ENCODE results near the gene ATP13A3.

The ATP13A3 gene

DNA sequence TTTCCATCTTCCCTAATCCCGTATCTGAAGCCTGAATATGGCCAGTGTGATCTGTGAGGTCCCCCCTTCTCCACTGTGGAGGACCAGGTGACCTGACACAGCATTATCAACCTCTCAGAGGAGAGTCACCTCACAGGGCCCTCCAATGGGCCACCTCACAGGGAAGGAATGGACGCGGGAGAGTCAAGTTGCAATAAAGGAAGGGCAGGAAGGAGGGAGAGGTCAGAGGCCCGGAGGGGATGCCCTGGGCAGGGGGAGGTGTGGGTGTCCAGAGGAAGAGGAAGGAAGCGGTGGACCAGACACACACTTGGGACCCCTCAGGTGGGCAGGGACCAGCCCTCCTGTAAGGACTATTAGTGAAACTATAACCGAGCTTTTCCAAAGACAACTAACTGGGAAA, 102.6 kb downstream of the ATP13A3 start:
- Histone ChIP-seq H3K4me1 (ENCODE audit: control insufficient read depth, insufficient read depth, low read length) (peaks cover 7% of the 10 kb centered on the region), H3K9me3 (ENCODE audit: control insufficient read depth, insufficient read depth, low read length) (no peaks in the 10 kb centered on the region), H3K36me3 (ENCODE audit: control insufficient read depth, insufficient read depth, low read length) (no peaks in the 10 kb centered on the region), H3K27me3 (ENCODE audit: control insufficient read depth, insufficient read depth, low read length) (no peaks in the 10 kb centered on the region), H3K4me3 (ENCODE audit: low read length) (no peak overlapping the region), H3K27ac (ENCODE audit: low read length) (no peak overlapping the region)
- no peak for DNase-seq (ENCODE audit: low read depth, low spot score)
- no CpG with 5 or more reads among the region's 6 CpGs for WGBS (ENCODE audit: insufficient coverage, insufficient read length)

DNA sequence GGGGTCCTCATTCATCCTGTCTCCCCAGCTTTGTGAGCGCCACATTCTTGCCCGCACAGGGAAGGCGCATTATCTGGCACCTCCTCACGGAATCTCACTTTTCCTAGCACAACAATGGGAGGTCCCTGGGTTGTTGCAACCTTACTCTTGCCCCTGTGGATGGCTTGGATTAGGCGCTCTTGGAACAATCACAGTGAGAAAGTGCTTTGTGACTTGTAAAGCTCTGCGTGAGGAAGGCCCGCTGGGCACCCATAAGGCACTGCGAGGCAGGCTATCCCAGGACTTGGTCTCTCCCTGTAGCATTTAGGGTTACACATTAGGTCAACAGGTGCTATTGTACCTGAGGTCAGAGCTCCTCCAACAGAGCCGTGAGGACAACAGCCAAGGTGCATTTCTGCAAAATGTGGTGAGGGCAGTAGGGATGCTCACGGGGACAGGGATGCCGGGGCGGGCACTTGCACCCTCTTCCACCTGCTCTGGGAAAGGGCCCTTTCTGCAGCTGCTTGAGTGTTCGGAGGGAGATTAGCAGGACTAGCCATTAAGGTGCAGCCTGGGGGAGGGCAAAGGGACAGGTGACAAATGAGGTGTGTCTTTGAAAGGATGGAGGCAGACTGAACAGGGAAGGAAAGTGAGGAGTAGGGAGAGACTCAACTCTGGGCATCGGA, 103.4 kb downstream of the ATP13A3 start:
- Histone ChIP-seq H3K9me3 (ENCODE audit: control insufficient read depth, insufficient read depth, low read length) (no peaks in the 10 kb centered on the region), H3K27ac (ENCODE audit: low read length) (no peak overlapping the region), H3K4me1 (ENCODE audit: control insufficient read depth, insufficient read depth, low read length) (peaks cover 7% of the 10 kb centered on the region), H3K27me3 (ENCODE audit: control insufficient read depth, insufficient read depth, low read length) (no peaks in the 10 kb centered on the region), H3K36me3 (ENCODE audit: control insufficient read depth, insufficient read depth, low read length) (no peaks in the 10 kb centered on the region), H3K4me3 (ENCODE audit: low read length) (no peak overlapping the region)
- no CpG with 5 or more reads among the region's 14 CpGs for WGBS (ENCODE audit: insufficient coverage, insufficient read length)
- DNase-seq (ENCODE audit: low read depth, low spot score), result no peak

DNA sequence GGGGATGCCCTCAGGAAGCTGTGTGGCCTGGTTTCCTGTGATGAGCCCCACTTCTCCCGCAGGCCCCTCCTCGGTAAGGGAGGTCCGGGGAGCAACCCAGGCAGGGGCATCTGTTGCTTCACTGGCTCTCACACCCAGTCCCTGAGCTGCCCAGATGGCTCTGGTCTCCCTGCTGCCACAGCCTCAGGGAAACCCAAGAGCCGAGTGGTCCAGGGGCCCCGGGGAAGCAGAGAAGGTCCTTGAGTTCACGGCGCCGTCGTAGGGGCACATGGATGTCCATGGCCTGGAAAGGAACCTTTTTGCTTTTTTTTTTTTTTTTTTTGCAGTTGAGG, 103.9 kb downstream of the ATP13A3 start:
- Histone ChIP-seq H3K9me3 (ENCODE audit: control insufficient read depth, insufficient read depth, low read length) (no peaks in the 10 kb centered on the region), H3K4me1 (ENCODE audit: control insufficient read depth, insufficient read depth, low read length) (peaks cover 7% of the 10 kb centered on the region), H3K27ac (ENCODE audit: low read length) (no peak overlapping the region), H3K36me3 (ENCODE audit: control insufficient read depth, insufficient read depth, low read length) (no peaks in the 10 kb centered on the region), H3K4me3 (ENCODE audit: low read length) (no peak overlapping the region), H3K27me3 (ENCODE audit: control insufficient read depth, insufficient read depth, low read length) (no peaks in the 10 kb centered on the region)
- no peak for DNase-seq (ENCODE audit: low read depth, low spot score)
- no CpG with 5 or more reads among the region's 9 CpGs for WGBS (ENCODE audit: insufficient coverage, insufficient read length)

DNA sequence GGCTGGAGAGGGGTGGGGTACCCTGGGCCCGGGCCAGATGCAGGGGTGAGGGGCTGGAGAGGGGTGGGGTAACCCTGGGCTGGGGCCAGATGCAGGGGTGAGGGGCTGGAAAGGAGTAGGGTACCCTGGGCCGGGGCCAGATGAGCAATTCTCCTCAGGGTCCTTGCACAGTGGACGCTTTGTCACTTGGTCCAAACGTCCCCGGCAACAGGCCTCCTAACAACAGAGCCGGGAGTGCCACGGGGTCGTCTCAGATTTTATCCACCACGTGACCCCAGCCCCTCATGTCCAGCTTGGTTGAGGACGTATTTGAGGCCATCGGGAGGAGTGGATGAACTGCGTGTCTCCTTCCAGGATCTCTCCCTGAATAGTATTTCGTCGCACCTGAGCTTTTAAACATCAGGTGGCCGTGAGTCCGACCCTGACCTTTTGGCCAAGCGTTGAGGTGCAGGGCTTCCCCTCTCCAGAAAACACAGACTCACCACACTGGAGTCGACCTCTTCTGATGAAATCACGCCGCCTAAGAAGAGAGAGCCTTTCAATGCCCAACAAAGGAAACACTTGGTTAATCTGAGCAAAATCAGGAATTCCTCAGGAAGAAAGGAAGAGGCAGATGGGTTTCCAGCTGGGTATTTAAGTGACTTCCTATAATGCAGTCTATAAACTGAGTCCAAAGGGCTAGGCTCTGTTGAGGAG, 104.5 kb downstream of the ATP13A3 start:
- H3K27ac ChIP-seq (ENCODE audit: low read length), result no peak overlapping the region
- H3K9me3 ChIP-seq (ENCODE audit: control insufficient read depth, insufficient read depth, low read length), result no peaks in the 10 kb centered on the region
- no peak overlapping the region for H3K4me3 ChIP-seq (ENCODE audit: low read length)
- H3K36me3 ChIP-seq (ENCODE audit: control insufficient read depth, insufficient read depth, low read length), result no peaks in the 10 kb centered on the region
- DNase-seq (ENCODE audit: low read depth, low spot score), result no peak
- no peaks in the 10 kb centered on the region for H3K27me3 ChIP-seq (ENCODE audit: control insufficient read depth, insufficient read depth, low read length)
- no CpG with 5 or more reads among the region's 20 CpGs for WGBS (ENCODE audit: insufficient coverage, insufficient read length)
- H3K4me1 ChIP-seq (ENCODE audit: control insufficient read depth, insufficient read depth, low read length), result peaks cover 7% of the 10 kb centered on the region

DNA sequence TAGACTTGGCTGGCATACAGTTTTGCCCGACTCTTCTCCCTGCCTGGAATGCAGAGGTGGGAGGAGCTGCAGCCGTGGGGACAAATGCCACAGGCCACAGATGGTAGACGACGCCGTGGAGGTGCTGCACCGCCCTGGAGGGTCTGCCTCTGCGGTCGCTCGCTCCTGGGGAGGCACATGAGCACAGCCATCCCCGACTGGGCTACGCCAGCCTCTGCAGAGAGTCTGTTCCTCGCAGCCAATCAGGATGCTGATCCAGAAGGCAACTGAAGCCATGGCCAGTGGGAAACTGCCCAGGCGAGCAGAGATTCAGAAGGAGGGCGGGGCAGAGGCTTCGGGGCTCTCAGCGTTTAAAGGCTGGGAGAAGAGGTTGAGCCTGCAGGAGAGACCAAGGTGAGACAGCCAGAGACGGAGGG, 105.3 kb downstream of the ATP13A3 start:
- Histone ChIP-seq H3K4me3 (ENCODE audit: low read length) (no peak overlapping the region), H3K27ac (ENCODE audit: low read length) (no peak overlapping the region), H3K36me3 (ENCODE audit: control insufficient read depth, insufficient read depth, low read length) (no peaks in the 10 kb centered on the region), H3K9me3 (ENCODE audit: control insufficient read depth, insufficient read depth, low read length) (no peaks in the 10 kb centered on the region), H3K4me1 (ENCODE audit: control insufficient read depth, insufficient read depth, low read length) (peaks cover 7% of the 10 kb centered on the region), H3K27me3 (ENCODE audit: control insufficient read depth, insufficient read depth, low read length) (no peaks in the 10 kb centered on the region)
- WGBS (ENCODE audit: insufficient coverage, insufficient read length), result no CpG with 5 or more reads among the region's 17 CpGs
- DNase-seq (ENCODE audit: low read depth, low spot score), result no peak

DNA sequence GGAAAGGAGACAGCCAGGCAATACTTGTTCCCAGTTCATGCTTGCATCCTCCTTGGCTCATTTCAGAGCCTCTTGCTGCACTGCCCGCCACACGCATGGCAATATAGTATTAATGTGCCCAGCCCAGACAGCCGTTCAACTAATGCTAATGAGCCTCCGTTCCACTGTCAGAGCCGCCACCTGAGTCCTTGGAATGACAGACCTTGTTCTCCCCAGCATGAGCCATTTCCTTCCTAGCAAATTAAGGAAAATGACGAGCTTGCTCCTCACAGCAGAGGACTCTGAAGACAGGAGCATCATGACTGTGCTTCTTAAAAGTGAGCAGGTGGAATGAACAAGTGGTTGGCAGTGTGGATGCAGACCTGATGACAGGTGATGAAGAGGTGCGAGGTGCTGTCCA, 106.5 kb downstream of the ATP13A3 start:
- H3K9me3 ChIP-seq (ENCODE audit: control insufficient read depth, insufficient read depth, low read length), result no peaks in the 10 kb centered on the region
- DNase-seq (ENCODE audit: low read depth, low spot score), result no peak
- no peak overlapping the region for H3K27ac ChIP-seq (ENCODE audit: low read length)
- H3K4me3 ChIP-seq (ENCODE audit: low read length), result no peak overlapping the region
- WGBS (ENCODE audit: insufficient coverage, insufficient read length), result no CpG with 5 or more reads among the region's 7 CpGs
- H3K27me3 ChIP-seq (ENCODE audit: control insufficient read depth, insufficient read depth, low read length), result no peaks in the 10 kb centered on the region
- H3K4me1 ChIP-seq (ENCODE audit: control insufficient read depth, insufficient read depth, low read length), result peaks cover 7% of the 10 kb centered on the region
- no peaks in the 10 kb centered on the region for H3K36me3 ChIP-seq (ENCODE audit: control insufficient read depth, insufficient read depth, low read length)

DNA sequence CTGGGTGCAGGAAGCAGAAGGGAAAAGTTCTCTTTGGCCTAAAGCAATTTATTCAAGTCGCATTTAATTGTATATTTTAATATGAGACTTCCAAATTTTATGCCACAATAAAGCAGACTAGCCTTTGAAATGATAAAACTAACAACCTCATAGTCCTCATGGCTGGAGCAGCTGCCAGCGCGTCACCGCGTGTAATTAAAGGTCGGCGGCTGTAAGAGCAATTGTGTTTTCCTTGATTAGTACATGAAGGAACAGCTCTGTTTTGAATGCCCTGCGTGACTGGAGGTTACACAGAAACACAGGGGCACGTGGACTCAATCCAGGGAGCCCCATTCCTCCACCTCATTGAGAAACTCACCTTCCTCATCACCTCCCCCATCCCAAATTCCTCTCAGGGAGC, 107.2 kb downstream of the ATP13A3 start:
- H3K4me1 ChIP-seq (ENCODE audit: control insufficient read depth, insufficient read depth, low read length), result peaks cover 7% of the 10 kb centered on the region
- H3K4me3 ChIP-seq (ENCODE audit: low read length), result no peak overlapping the region
- WGBS (ENCODE audit: insufficient coverage, insufficient read length), result no CpG with 5 or more reads among the region's 9 CpGs
- no peaks in the 10 kb centered on the region for H3K27me3 ChIP-seq (ENCODE audit: control insufficient read depth, insufficient read depth, low read length)
- DNase-seq (ENCODE audit: low read depth, low spot score), result no peak
- H3K27ac ChIP-seq (ENCODE audit: low read length), result no peak overlapping the region
- H3K9me3 ChIP-seq (ENCODE audit: control insufficient read depth, insufficient read depth, low read length), result no peaks in the 10 kb centered on the region
- H3K36me3 ChIP-seq (ENCODE audit: control insufficient read depth, insufficient read depth, low read length), result no peaks in the 10 kb centered on the region

DNA sequence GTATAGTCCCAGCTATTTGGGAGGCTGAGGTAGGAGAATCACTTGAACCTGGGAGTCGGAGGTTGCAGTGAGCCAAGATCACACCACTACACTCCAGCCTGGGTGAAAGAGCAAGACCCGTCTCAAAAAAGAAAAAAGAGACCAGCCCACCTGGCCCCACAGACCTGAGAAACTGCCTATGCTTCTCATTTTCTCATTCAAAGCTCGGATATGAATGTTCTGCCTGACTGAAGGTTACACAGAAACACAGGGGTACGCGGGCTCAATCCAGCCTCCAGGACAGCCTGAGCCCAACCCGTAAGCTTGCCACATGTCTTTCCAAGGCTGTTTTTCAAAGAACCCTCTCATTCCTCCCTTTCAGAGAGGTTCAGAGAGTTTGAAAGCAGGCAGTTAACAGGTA, 107.6 kb downstream of the ATP13A3 start:
- peaks cover 7% of the 10 kb centered on the region for H3K4me1 ChIP-seq (ENCODE audit: control insufficient read depth, insufficient read depth, low read length)
- WGBS (ENCODE audit: insufficient coverage, insufficient read length), result no CpG with 5 or more reads among the region's 6 CpGs
- no peak overlapping the region for H3K4me3 ChIP-seq (ENCODE audit: low read length)
- DNase-seq (ENCODE audit: low read depth, low spot score), result no peak
- H3K27me3 ChIP-seq (ENCODE audit: control insufficient read depth, insufficient read depth, low read length), result no peaks in the 10 kb centered on the region
- no peaks in the 10 kb centered on the region for H3K9me3 ChIP-seq (ENCODE audit: control insufficient read depth, insufficient read depth, low read length)
- H3K27ac ChIP-seq (ENCODE audit: low read length), result no peak overlapping the region
- H3K36me3 ChIP-seq (ENCODE audit: control insufficient read depth, insufficient read depth, low read length), result no peaks in the 10 kb centered on the region

DNA sequence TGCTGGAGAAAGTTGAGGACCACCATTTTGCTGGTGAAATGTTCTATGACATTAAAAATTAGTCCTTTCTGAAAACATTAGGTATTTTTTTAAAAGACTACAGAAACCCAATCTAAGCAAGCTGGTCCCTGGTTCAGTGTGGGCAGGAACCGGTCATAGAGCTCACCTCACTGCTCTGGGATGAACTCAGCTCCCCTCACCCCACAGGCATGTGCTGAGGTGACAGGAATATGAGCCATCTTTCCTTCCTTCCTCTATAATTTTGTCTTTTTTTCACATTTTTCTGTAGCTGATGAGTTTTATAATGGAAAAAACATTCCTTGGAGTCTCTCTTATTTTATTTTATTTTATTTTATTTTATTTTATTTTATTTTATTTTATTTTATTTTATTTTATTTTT, 109.1 kb downstream of the ATP13A3 start:
- Histone ChIP-seq H3K9me3 (ENCODE audit: control insufficient read depth, insufficient read depth, low read length) (no peaks in the 10 kb centered on the region), H3K4me3 (ENCODE audit: low read length) (no peak overlapping the region), H3K27ac (ENCODE audit: low read length) (no peak overlapping the region), H3K4me1 (ENCODE audit: control insufficient read depth, insufficient read depth, low read length) (peaks cover 3% of the 10 kb centered on the region; the same call in 1 of the 2 replicates), H3K36me3 (ENCODE audit: control insufficient read depth, insufficient read depth, low read length) (no peaks in the 10 kb centered on the region), H3K27me3 (ENCODE audit: control insufficient read depth, insufficient read depth, low read length) (no peaks in the 10 kb centered on the region)
- WGBS (ENCODE audit: insufficient coverage, insufficient read length), result no CpG with 5 or more reads among the region's 1 CpG
- no peak for DNase-seq (ENCODE audit: low read depth, low spot score)

DNA sequence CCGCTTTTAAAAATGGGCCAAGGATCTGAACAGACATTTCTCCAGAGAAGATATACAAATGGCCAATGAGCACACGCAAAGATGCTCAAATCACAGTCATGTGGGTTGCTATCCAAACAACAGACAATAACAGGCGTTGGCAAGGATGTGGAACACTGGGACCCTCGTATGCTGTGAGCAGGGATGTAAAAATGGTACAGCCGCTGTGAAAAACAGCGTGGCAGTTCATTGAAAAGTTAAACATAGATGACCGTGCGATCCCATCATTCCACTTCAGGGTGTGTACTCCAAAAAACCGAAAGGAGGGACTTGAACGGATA, 110.6 kb downstream of the ATP13A3 start:
- Histone ChIP-seq H3K4me1 (ENCODE audit: control insufficient read depth, insufficient read depth, low read length) (peaks cover 2% of the 10 kb centered on the region; the same call in 1 of the 2 replicates), H3K27ac (ENCODE audit: low read length) (no peak overlapping the region), H3K4me3 (ENCODE audit: low read length) (no peak overlapping the region), H3K36me3 (ENCODE audit: control insufficient read depth, insufficient read depth, low read length) (no peaks in the 10 kb centered on the region), H3K27me3 (ENCODE audit: control insufficient read depth, insufficient read depth, low read length) (no peaks in the 10 kb centered on the region), H3K9me3 (ENCODE audit: control insufficient read depth, insufficient read depth, low read length) (no peaks in the 10 kb centered on the region)
- no CpG with 5 or more reads among the region's 10 CpGs for WGBS (ENCODE audit: insufficient coverage, insufficient read length)
- DNase-seq (ENCODE audit: low read depth, low spot score), result no peak
